GM23338 (cell line): Measurements from ENCODE around the gene TAF10. TPM values are rescaled to one million over a fixed set of nuclear protein-coding genes. Genes with fewer than 3 reads are reported as not detected.

Experiments
- ATAC-seq: fragments of 200-7000 bp; cut with Tn5 transposase; 3 replicates; pipeline ENCODE4 v1.9.1; 2020
- DNase-seq: peaks from one replicate; pipeline ENCODE4 v3.0.0-alpha.2; 2015; ENCODE audit warnings: low spot score
- H2AFZ ChIP-seq: fragments of 200-600 bp; sonication (generic); 2 replicates; pipeline ENCODE4 v1.8.0; 2016; ENCODE audit warnings: antibody characterized with exemption, mild to moderate bottlenecking, moderate library complexity
- H3F3A ChIP-seq: fragments of 200-600 bp; sonication (generic); replicated peaks from 2 replicates; pipeline ENCODE4 v1.8.0; 2017; ENCODE audit warnings: antibody characterized with exemption, mixed run types, low read depth
- H3K27ac ChIP-seq: fragments of 200-600 bp; sonication (generic); 2 replicates; pipeline ENCODE4 v1.6.1; 2016; ENCODE audit warnings: low read depth
- H3K27me3 ChIP-seq: fragments of 200-600 bp; sonication (generic); 2 replicates; pipeline ENCODE4 v1.8.0; 2016; ENCODE audit warnings: mild to moderate bottlenecking, mixed run types, moderate library complexity; ENCODE audit not compliant: insufficient read depth
- H3K36me3 ChIP-seq: fragments of 200-600 bp; sonication (generic); 2 replicates; pipeline ENCODE4 v1.8.0; 2016; ENCODE audit warnings: mild to moderate bottlenecking; ENCODE audit not compliant: insufficient read depth
- H3K4me1 ChIP-seq: fragments of 200-600 bp; sonication (generic); 2 replicates; pipeline ENCODE4 v1.8.0; 2016; ENCODE audit warnings: mild to moderate bottlenecking, moderate library complexity; ENCODE audit not compliant: insufficient read depth
- H3K4me2 ChIP-seq: fragments of 200-600 bp; sonication (generic); 2 replicates; pipeline ENCODE4 v1.7.1; 2017; ENCODE audit warnings: mixed run types
- H3K4me3 ChIP-seq: fragments of 200-600 bp; sonication (generic); 2 replicates; pipeline ENCODE4 v1.6.1; 2016; ENCODE audit warnings: mixed run types
- H3K79me2 ChIP-seq: fragments of 200-600 bp; sonication (generic); replicated peaks from 2 replicates; pipeline ENCODE4 v1.8.0; 2017; ENCODE audit warnings: mild to moderate bottlenecking; ENCODE audit not compliant: insufficient read depth
- H3K9me2 ChIP-seq: fragments of 200-600 bp; sonication (generic); 2 replicates; pipeline ENCODE4 v1.8.0; 2017; ENCODE audit not compliant: insufficient read depth
- H4K20me1 ChIP-seq: fragments of 200-600 bp; sonication (generic); replicated peaks from 2 replicates; pipeline ENCODE4 v1.8.0; 2017; ENCODE audit warnings: mild to moderate bottlenecking; ENCODE audit not compliant: insufficient read depth
- H3K27ac Mint-ChIP-seq: 2 replicates; pipeline ENCODE4 v1.8.0; 2020; ENCODE audit warnings: inconsistent platforms, mild to moderate bottlenecking, moderate library complexity, mixed read lengths
- H3K27me3 Mint-ChIP-seq: 3 replicates; pipeline ENCODE4 v1.8.0; 2022; ENCODE audit warnings: low read depth, mild to moderate bottlenecking, moderate library complexity, mixed read lengths, inconsistent platforms; ENCODE audit not compliant: insufficient read depth, poor library complexity
- H3K36me3 Mint-ChIP-seq: 3 replicates; pipeline ENCODE4 v1.8.0; 2021; ENCODE audit warnings: low read depth, mild to moderate bottlenecking, inconsistent platforms, moderate library complexity, mixed read lengths
- H3K4me1 Mint-ChIP-seq: 3 replicates; pipeline ENCODE4 v1.8.0; 2020; ENCODE audit warnings: mild to moderate bottlenecking, inconsistent platforms, mixed read lengths
- H3K4me3 Mint-ChIP-seq: 3 replicates; pipeline ENCODE4 v1.8.0; 2021; ENCODE audit warnings: moderate library complexity, mild to moderate bottlenecking, inconsistent platforms, mixed read lengths
- H3K9me3 Mint-ChIP-seq: 3 replicates; pipeline ENCODE4 v1.8.0; 2020; ENCODE audit warnings: moderate library complexity, mild to moderate bottlenecking, inconsistent platforms, mixed read lengths
- CREB1 ChIP-seq: fragments of 250-450 bp; sonication (Bioruptor Pico); IDR thresholded peaks from 2 replicates; pipeline ENCODE4 v1.5.0; 2020; ENCODE audit warnings: low read depth, mild to moderate bottlenecking, moderate library complexity
- CTCF ChIP-seq, 2 experiments: fragments of 200-600 bp in 1 of 2; sonication (generic) in 1 of 2; conservative IDR thresholded peaks; 2 replicates each; pipeline versions ENCODE4 v1.5.1 to v1.6.1; 2016 to 2017; ENCODE audit warnings: antibody characterized with exemption in 2 of 2, low read depth in 2 of 2, mild to moderate bottlenecking in 2 of 2, moderate library complexity in 1 of 2
- EZH2 ChIP-seq: fragments of 200-600 bp; sonication (generic); IDR thresholded peaks from one replicate; pipeline ENCODE4 v1.8.0; 2017; ENCODE audit warnings: antibody characterized with exemption, mild to moderate bottlenecking, low read depth; ENCODE audit not compliant: unreplicated experiment
- EZH2phosphoT487 ChIP-seq: fragments of 200-600 bp; sonication (generic); IDR thresholded peaks from one replicate; pipeline ENCODE4 v1.8.1; 2018; ENCODE audit warnings: antibody characterized with exemption; ENCODE audit not compliant: unreplicated experiment
- JUNB ChIP-seq: IDR thresholded peaks from one replicate; pipeline ENCODE4 v1.6.1; 2016; ENCODE audit warnings: antibody characterized with exemption; ENCODE audit not compliant: unreplicated experiment
- NANOG ChIP-seq: IDR thresholded peaks from 2 replicates; pipeline ENCODE4 v1.6.1; 2016; ENCODE audit warnings: antibody characterized with exemption, borderline replicate concordance
- POLR2AphosphoS5 ChIP-seq: IDR thresholded peaks from 2 replicates; pipeline ENCODE4 v1.6.1; 2016; ENCODE audit warnings: antibody characterized with exemption, low read depth
- REST ChIP-seq: IDR thresholded peaks from one replicate; pipeline ENCODE4 v1.6.1; 2018; ENCODE audit warnings: antibody characterized with exemption; ENCODE audit not compliant: unreplicated experiment
- STAT1 ChIP-seq: IDR thresholded peaks from one replicate; pipeline ENCODE4 v1.6.1; 2016; ENCODE audit warnings: antibody characterized with exemption; ENCODE audit not compliant: unreplicated experiment
- ZNF114 ChIP-seq: fragments of 250-450 bp; sonication (Bioruptor Pico); IDR thresholded peaks from 2 replicates; pipeline ENCODE4 v1.5.0; 2020; ENCODE audit warnings: mild to moderate bottlenecking, moderate library complexity
- ZNF331 ChIP-seq: fragments of 250-450 bp; sonication (Bioruptor Pico); IDR thresholded peaks from 2 replicates; pipeline ENCODE4 v1.5.0; 2020; ENCODE audit warnings: low read depth, mild to moderate bottlenecking, moderate library complexity
- polyA plus RNA-seq: library from polyadenylated mRNA; unstranded; fragments of >200 nt; fragmentation: Nextera tagmentation; extraction: Ambion mirVana; gene quantifications from 2 replicates; pipeline ENCODE4 v1.2.1, GENCODE V29; 2016
- total RNA-seq: library from RNA; depleted of rRNA; stranded (reverse); fragments of >200 nt; shearing (Covaris generic); gene quantifications from 2 replicates; pipeline ENCODE4 v1.2.3, GENCODE V29; 2014
- TF ChIP-seq, protein P1 (sequence below): fragments of 250-450 bp; sonication (Bioruptor Pico); IDR thresholded peaks from 2 replicates; pipeline ENCODE4 v1.5.0; 2020; ENCODE audit warnings: mild to moderate bottlenecking, moderate library complexity
- TF ChIP-seq, protein P2 (sequence below): IDR thresholded peaks from 2 replicates; pipeline ENCODE4 v1.6.1; 2016; ENCODE audit warnings: antibody characterized with exemption

The TAF10 gene
- total and polyA plus RNA-seq, 2 experiments from 2014 or later: 108 to 253 TPM

- H3K79me2 ChIP-seq: no peaks in the 10 kb centered on the region
- no peaks in the 10 kb centered on the region for H4K20me1 ChIP-seq
- no peak for DNase-seq
- H2AFZ ChIP-seq: no peak overlapping the region
- no peak for ATAC-seq
- no peak overlapping the region for H3K4me3 ChIP-seq
- H3K4me1 ChIP-seq: peaks cover 6% of the 10 kb centered on the region; the same call in 1 of the 2 replicates
- no peaks in the 10 kb centered on the region for H3K9me3 Mint-ChIP-seq
- no peaks in the 10 kb centered on the region for H3F3A ChIP-seq
- no peak overlapping the region for H3K27ac ChIP-seq
- peak overlapping the region; percentile 53; the same call in 1 of the 2 replicates for H3K27ac Mint-ChIP-seq
- H3K27me3 Mint-ChIP-seq: peaks cover 14% of the 10 kb centered on the region
- no peak overlapping the region for H3K4me3 Mint-ChIP-seq
- TF ChIP-seq ZNF331 (no peak), REST (no peak), STAT1 (no peak), CTCF (conservative IDR thresholded peaks at IDR 0.05; ENCODE audit: low read depth in 2 of 2) (no peak), JUNB (no peak), EZH2phosphoT487 (no peak), NANOG (no peak), CREB1 (no peak), POLR2AphosphoS5 (no peak), ZNF114 (CRISPR knock-in tag) (no peak), EZH2 (no peak)
- TF ChIP-seq, protein P1, sequence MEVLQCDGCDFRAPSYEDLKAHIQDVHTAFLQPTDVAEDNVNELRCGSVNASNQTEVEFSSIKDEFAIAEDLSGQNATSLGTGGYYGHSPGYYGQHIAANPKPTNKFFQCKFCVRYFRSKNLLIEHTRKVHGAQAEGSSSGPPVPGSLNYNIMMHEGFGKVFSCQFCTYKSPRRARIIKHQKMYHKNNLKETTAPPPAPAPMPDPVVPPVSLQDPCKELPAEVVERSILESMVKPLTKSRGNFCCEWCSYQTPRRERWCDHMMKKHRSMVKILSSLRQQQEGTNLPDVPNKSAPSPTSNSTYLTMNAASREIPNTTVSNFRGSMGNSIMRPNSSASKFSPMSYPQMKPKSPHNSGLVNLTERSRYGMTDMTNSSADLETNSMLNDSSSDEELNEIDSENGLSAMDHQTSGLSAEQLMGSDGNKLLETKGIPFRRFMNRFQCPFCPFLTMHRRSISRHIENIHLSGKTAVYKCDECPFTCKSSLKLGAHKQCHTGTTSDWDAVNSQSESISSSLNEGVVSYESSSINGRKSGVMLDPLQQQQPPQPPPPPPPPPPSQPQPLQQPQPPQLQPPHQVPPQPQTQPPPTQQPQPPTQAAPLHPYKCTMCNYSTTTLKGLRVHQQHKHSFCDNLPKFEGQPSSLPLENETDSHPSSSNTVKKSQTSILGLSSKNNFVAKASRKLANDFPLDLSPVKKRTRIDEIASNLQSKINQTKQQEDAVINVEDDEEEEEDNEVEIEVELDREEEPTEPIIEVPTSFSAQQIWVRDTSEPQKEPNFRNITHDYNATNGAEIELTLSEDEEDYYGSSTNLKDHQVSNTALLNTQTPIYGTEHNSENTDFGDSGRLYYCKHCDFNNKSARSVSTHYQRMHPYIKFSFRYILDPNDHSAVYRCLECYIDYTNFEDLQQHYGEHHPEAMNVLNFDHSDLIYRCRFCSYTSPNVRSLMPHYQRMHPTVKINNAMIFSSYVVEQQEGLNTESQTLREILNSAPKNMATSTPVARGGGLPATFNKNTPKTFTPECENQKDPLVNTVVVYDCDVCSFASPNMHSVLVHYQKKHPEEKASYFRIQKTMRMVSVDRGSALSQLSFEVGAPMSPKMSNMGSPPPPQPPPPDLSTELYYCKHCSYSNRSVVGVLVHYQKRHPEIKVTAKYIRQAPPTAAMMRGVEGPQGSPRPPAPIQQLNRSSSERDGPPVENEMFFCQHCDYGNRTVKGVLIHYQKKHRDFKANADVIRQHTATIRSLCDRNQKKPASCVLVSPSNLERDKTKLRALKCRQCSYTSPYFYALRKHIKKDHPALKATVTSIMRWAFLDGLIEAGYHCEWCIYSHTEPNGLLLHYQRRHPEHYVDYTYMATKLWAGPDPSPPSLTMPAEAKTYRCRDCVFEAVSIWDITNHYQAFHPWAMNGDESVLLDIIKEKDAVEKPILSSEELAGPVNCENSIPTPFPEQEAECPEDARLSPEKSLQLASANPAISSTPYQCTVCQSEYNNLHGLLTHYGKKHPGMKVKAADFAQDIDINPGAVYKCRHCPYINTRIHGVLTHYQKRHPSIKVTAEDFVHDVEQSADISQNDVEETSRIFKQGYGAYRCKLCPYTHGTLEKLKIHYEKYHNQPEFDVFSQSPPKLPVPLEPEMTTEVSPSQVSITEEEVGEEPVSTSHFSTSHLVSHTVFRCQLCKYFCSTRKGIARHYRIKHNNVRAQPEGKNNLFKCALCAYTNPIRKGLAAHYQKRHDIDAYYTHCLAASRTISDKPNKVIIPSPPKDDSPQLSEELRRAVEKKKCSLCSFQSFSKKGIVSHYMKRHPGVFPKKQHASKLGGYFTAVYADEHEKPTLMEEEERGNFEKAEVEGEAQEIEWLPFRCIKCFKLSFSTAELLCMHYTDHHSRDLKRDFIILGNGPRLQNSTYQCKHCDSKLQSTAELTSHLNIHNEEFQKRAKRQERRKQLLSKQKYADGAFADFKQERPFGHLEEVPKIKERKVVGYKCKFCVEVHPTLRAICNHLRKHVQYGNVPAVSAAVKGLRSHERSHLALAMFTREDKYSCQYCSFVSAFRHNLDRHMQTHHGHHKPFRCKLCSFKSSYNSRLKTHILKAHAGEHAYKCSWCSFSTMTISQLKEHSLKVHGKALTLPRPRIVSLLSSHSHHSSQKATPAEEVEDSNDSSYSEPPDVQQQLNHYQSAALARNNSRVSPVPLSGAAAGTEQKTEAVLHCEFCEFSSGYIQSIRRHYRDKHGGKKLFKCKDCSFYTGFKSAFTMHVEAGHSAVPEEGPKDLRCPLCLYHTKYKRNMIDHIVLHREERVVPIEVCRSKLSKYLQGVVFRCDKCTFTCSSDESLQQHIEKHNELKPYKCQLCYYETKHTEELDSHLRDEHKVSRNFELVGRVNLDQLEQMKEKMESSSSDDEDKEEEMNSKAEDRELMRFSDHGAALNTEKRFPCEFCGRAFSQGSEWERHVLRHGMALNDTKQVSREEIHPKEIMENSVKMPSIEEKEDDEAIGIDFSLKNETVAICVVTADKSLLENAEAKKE: no peak
- TF ChIP-seq, protein P2, sequence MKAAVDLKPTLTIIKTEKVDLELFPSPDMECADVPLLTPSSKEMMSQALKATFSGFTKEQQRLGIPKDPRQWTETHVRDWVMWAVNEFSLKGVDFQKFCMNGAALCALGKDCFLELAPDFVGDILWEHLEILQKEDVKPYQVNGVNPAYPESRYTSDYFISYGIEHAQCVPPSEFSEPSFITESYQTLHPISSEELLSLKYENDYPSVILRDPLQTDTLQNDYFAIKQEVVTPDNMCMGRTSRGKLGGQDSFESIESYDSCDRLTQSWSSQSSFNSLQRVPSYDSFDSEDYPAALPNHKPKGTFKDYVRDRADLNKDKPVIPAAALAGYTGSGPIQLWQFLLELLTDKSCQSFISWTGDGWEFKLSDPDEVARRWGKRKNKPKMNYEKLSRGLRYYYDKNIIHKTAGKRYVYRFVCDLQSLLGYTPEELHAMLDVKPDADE: no peak
- peaks cover 3% of the 10 kb centered on the region; the same call in 1 of the 3 replicates for H3K36me3 Mint-ChIP-seq
- no peaks in the 10 kb centered on the region for H3K9me2 ChIP-seq
- no peak overlapping the region for H3K4me2 ChIP-seq
- H3K27me3 ChIP-seq: peaks cover 10% of the 10 kb centered on the region; the same call in 1 of the 2 replicates
- H3K4me1 Mint-ChIP-seq: peaks cover 27% of the 10 kb centered on the region
- no peaks in the 10 kb centered on the region for H3K36me3 ChIP-seq
Observed at GRCh38 chr11:6567371-6567745, 44.7 kb downstream of the TAF10 start.
